ENCODE measurements around the gene IL17REL.
"Not testable (repeated sequence)": the region's sequence is repeated elsewhere in the genome, so short reads cannot be mapped to it uniquely, and the experiment has no call there.

The IL17REL gene

GRCh38 chr22:49950396-49950994, 62.1 kb downstream of the IL17REL start:
- H3K27ac Mint-ChIP-seq = no peak overlapping the region
- DNase-seq = no peak
- H3K4me3 Mint-ChIP-seq = no peak overlapping the region
- H3K4me1 Mint-ChIP-seq = peaks cover 12% of the 10 kb centered on the region
- H3K27me3 Mint-ChIP-seq = no peaks in the 10 kb centered on the region
- H3K9me3 Mint-ChIP-seq = no peaks in the 10 kb centered on the region
- ATAC-seq = peak; percentile 9

DNA sequence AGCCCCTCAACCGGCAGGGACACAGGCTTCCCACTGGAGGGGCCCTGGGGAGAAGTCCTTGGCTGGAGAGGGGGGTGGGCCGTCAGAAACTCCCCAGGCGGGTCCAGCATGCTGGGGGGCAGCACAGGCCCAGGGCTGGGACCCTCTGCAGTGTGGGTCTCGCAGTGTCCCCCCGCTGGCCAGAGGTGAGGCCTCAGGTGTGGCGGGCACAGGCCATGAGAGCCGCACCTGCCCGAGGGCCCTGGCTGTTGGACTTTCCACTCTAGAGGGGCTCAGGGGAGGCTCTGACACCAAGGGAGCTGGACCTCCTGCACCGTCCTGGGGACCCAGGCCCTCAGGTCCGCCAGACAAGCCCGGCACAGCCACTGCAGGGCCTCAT, 62.7 kb downstream of the IL17REL start:
- no peak overlapping the region for H3K4me3 Mint-ChIP-seq
- no peak for DNase-seq
- ATAC-seq = peak; percentile 3
- H3K9me3 Mint-ChIP-seq = no peaks in the 10 kb centered on the region
- H3K27ac Mint-ChIP-seq = peak overlapping the region in 1 of 2 donors; percentile 61
- H3K4me1 Mint-ChIP-seq = peaks cover 14% of the 10 kb centered on the region
- no peaks in the 10 kb centered on the region for H3K27me3 Mint-ChIP-seq

GRCh38 chr22:49948958-49949913, 63.3 kb downstream of the IL17REL start:
- Mint-ChIP-seq H3K27me3 (no peaks in the 10 kb centered on the region), H3K9me3 (no peaks in the 10 kb centered on the region), H3K27ac (peak overlapping the region in 1 of 2 donors; percentile 61)

GRCh38 chr22:49948116-49948957, 64.2 kb downstream of the IL17REL start:
- Mint-ChIP-seq H3K27ac (no peak overlapping the region), H3K27me3 (no peaks in the 10 kb centered on the region), H3K4me3 (no peak overlapping the region), H3K4me1 (peaks cover 28% of the 10 kb centered on the region), H3K9me3 (no peaks in the 10 kb centered on the region)
- DNase-seq = no peak
- peak; percentile 11 for ATAC-seq

More at GRCh38 chr22:49948958-49949913, 63.3 kb downstream of the IL17REL start:
- Mint-ChIP-seq H3K4me1 (peaks cover 19% of the 10 kb centered on the region), H3K4me3 (no peak overlapping the region)
- ATAC-seq (peak; percentile 22), DNase-seq (no peak)

DNA sequence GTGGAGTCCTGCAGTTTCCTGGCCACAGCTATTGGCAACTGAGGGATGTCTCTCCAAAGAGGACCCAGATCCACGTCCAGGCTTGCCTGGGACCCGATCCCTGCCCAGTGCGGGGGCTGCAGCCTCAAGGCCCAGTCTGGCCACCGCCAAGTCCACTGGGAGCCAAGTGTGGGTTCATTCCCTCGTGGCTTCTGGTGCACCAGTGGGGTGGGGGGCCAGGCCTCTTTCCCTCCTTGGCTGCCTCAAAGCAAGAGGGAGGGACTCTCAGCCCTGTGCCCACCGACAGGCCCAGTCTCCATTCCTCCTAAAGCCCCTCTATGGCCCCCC, 65.3 kb downstream of the IL17REL start:
- ATAC-seq = no peak
- Mint-ChIP-seq H3K9me3 (no peaks in the 10 kb centered on the region), H3K27me3 (no peaks in the 10 kb centered on the region), H3K4me1 (peaks cover 28% of the 10 kb centered on the region), H3K27ac (no peak overlapping the region), H3K4me3 (no peak overlapping the region)
- DNase-seq = no peak

DNA sequence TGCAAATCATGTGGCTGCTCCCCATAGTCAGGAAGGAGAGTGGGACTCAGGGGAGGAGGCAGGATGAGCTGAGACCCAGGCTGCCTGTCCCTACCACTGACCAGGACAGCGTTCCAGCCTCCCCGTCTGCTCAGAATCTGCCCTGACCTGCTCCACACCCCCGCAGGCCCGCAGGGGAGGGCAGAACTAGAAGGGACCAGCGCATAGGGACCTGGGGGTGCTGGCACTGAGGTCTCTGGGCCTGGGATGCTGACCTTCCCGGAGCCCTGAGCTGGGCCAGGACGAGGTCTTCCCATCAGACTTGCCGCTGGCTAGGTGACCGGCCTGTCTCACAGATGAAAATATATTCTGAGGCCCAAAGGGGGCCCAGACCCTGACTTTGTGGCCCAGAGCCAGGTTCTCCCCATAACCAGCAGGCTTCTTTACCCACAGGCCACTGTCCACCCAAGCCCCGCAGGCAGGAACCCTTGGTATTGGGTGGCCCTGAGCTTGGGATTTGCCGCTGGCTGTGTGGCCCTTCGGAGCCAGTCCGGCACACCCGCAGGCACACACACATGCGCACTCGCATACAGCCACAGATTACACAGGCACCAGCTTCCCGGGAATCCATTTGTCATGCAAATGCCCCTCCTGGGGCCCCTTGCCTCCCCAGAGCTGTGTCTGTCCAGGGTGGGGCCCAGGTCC, 65.8 kb downstream of the IL17REL start:
- DNase-seq (no peak), ATAC-seq (no peak)
- Mint-ChIP-seq H3K4me1 (peaks cover 28% of the 10 kb centered on the region), H3K9me3 (no peaks in the 10 kb centered on the region), H3K27ac (peak overlapping the region in 1 of 2 donors; percentile 59), H3K27me3 (no peaks in the 10 kb centered on the region), H3K4me3 (no peak overlapping the region)

DNA sequence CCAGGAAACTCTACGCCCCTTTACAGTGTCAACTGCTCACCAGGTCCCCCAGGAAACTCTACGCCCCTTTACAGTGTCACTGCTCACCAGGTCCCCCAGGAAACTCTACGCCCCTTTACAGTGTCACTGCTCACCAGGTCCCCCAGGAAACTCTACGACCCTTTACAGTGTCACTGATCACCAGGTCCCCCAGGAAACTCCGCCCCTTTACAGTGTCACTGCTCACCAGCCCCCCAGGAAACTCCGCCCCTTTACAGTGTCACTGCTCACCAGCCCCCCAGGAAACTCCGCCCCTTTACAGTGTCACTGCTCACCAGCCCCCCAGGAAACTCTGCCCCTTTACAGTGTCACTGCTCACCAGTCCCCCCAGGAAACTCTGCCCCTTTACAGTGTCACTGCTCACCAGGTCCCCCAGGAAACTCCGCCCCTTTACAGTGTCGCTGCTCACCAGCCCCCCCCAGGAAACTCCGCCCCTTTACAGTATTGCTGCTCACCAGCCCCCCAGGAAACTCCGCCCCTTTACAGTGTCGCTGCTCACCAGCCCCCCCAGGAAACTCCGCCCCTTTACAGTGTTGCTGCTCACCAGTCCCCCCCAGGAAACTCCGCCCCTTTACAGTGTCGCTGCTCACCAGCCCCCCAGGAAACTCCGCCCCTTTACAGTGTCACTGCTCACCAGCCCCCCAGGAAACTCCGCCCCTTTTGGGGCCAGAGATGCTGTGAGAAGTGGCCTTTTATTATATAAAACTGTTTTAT, 67.3 kb downstream of the IL17REL start:
- ATAC-seq, H3K9me3 Mint-ChIP-seq, H3K27me3 Mint-ChIP-seq: not testable (repeated sequence)
- peak overlapping the region; percentile 85 to 95 for H3K27ac Mint-ChIP-seq
- DNase-seq = peak in 1 of 2 donors; percentile 65
- H3K4me1 Mint-ChIP-seq = peaks cover 38% of the 10 kb centered on the region
- peak overlapping the region in 1 of 2 donors; percentile 62 for H3K4me3 Mint-ChIP-seq

Data from stimulated activated naive CD8-positive, alpha-beta T cell treated with anti-CD3 and anti-CD28 coated beads, Interleukin-15, amount 100 ng/mL, for 72 hours (primary cell).